HG03175 (cell line): ENCODE measurements around the gene SLC25A22.

Experiments
- ATAC-seq: cut with Tn5 transposase; IDR thresholded peaks from one replicate; pipeline ENCODE4 v1.9.1; 2021; ENCODE audit warnings: mild to moderate bottlenecking, moderate library complexity; ENCODE audit not compliant: unreplicated experiment

SLC25A22 gene

GRCh38 chr11:798093-798713 lies at the start of gene SLC25A22:
TSS of gene SLC25A22 (minus strand) at chr11:798281. CDS start at chr11:795006, 3,275 bp downstream.
- ATAC-seq = peak; percentile 60

- ATAC-seq = no peak
These were observed 49.8 kb upstream of the SLC25A22 start for GRCh38 chr11:847876-848275.

- no peak for ATAC-seq
These were observed 48.5 kb upstream of the SLC25A22 start for GRCh38 chr11:846496-847098.

- no peak for ATAC-seq
These were observed 47.9 kb upstream of the SLC25A22 start for GRCh38 chr11:845872-846495.

GRCh38 chr11:844693-845644 lies 46.9 kb upstream of the SLC25A22 start:
- ATAC-seq = no peak

- no peak for ATAC-seq
These were observed 46.0 kb upstream of the SLC25A22 start for GRCh38 chr11:843818-844692.

- ATAC-seq = no peak
These were observed 45.1 kb upstream of the SLC25A22 start for GRCh38 chr11:843086-843734.

- ATAC-seq = peak; percentile 65
These were observed 44.4 kb upstream of the SLC25A22 start, which contains the start of the genes POLR2L and TSPAN4 for GRCh38 chr11:842370-843002. TSS of gene POLR2L (minus strand) at chr11:842529. CDS start at chr11:842508, 21 bp downstream. TSS of gene TSPAN4 (plus strand) at chr11:842852. CDS start at chr11:850305, 7,453 bp downstream.

GRCh38 chr11:841981-842369 lies 43.9 kb upstream of the SLC25A22 start:
- ATAC-seq = peak; percentile 33

GRCh38 chr11:839875-840617 lies 42.0 kb upstream of the SLC25A22 start:
- no peak for ATAC-seq

GRCh38 chr11:839280-839623 lies 41.2 kb upstream of the SLC25A22 start:
- no peak for ATAC-seq

- no peak for ATAC-seq
These were observed 40.6 kb upstream of the SLC25A22 start for GRCh38 chr11:838441-839279.

GRCh38 chr11:837990-838307 lies 39.9 kb upstream of the SLC25A22 start:
- no peak for ATAC-seq

- no peak for ATAC-seq
These were observed 39.3 kb upstream of the SLC25A22 start for GRCh38 chr11:837189-837989.

GRCh38 chr11:836700-837099 lies 38.6 kb upstream of the SLC25A22 start:
- ATAC-seq = no peak

GRCh38 chr11:836274-836673 lies 38.2 kb upstream of the SLC25A22 start:
- ATAC-seq = no peak
